HG02678 (cell line): Measurements from ENCODE around the gene NGEF.

Source experiments
- ATAC-seq: cut with Tn5 transposase; IDR thresholded peaks from one replicate; pipeline ENCODE4 v1.9.1; 2021; ENCODE audit warnings: mild to moderate bottlenecking, moderate library complexity; ENCODE audit not compliant: unreplicated experiment

Gene NGEF

GRCh38 chr2:233047206-233047605 lies 34.1 kb upstream of the NGEF start:
- ATAC-seq: no peak

GRCh38 chr2:233044974-233045605 lies 32.0 kb upstream of the NGEF start:
- ATAC-seq: no peak

DNA sequence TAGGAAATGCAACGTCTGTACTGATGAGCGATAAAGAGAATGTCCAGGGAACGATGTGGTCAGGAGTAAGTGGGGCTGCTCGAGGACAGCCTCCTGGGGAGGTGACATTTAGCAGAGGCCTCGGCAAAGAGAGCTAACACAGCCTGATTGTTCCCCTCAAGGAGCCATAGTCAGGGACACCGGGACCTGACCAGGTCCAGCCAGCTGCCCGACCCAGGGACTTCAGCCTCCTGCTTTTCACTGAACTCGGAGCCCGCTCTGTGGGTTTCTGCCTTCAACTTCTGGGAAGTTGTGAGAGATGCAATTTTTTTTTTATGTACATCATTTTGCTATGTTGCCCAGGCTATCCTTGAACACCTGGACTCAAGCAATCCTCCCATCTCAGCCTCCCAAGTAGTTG lies 29.5 kb upstream of the NGEF start:
- ATAC-seq: no peak

DNA sequence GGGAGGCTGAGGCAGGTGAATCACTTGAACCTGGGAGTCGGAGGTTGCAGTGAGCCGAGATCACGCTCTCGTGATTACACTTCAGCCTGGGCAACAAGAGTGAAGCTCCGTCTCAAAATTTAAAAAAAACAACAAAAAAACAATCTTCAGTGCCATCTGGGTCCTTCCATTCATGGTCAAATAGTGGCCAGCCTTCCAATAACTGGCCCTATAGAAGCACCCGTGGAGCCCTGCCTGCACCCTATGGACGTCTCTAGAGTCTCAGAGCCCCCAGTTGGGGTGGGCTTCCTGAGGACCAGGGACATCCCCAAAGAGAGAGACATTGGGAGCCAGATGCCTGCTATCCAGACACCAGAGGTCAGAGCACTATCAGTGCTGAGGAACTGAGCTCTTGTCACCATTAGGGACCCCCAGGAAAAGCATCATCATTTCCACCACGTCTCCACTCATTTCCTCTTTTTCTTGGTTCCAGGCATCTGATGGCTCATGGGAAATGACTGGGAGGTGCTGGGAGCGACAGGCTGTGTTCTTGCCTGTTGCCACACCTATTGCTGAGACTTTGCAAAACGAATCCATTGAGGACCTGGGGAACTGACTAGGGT lies 28.8 kb upstream of the NGEF start:
- ATAC-seq: no peak

DNA sequence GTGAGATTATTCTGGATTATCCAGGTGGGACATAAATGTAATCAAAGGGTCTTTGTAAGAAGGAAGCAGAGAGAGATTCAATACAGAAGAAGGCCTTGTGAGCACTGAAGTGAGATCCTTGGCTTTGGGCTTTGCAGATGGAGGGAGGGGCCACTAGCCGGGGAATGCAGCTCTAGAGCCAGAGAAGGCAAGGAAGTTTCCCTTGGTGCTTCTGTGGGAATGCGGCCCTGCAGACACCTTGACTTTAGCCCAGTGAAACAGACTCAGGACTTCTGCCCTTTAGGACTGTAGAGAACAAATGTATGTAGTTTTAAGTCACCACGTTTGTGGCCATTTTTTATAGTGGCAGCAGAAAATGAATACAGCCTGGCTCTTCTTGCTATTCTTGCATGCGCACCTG lies 27.5 kb upstream of the NGEF start:
- ATAC-seq: no peak

DNA sequence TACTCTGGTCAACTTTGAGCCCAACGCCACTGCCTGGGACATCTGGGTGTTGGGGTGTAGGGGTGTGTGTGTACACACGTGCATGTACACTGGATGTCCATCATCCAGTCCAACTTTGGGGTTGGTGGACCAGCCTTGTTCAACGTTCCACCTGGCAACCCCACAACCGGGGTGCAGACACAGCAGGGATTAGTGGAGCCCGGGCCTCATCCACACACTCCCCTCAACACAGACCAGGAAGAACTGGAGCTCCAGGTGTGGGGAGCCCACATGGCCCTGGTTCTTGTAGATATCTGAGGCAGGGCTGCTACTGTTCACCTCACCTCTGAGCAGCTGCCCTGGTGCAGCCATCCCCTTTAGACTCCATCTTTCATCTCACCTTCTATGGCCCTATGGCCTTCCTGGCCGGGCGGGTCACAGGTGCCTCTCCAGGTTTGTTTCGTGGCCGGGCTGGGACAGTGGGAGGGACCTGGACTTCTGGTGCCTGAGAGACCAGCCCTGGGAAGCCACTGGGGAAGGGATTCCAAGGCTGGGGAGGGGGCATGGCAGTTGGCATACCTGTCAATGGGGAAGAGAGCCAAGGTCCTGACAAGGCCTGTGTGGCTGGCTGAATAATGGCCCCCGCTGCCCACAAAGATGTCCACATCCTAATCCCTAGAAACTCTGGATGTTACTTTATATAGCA lies 26.9 kb upstream of the NGEF start:
- ATAC-seq: no peak

- ATAC-seq: no peak
These were observed 26.3 kb upstream of the NGEF start for GRCh38 chr2:233039212-233039845.

GRCh38 chr2:233037078-233037477 lies 24.0 kb upstream of the NGEF start:
- ATAC-seq: no peak

- no peak for ATAC-seq
These were observed 23.2 kb upstream of the NGEF start for GRCh38 chr2:233036162-233036838.

DNA sequence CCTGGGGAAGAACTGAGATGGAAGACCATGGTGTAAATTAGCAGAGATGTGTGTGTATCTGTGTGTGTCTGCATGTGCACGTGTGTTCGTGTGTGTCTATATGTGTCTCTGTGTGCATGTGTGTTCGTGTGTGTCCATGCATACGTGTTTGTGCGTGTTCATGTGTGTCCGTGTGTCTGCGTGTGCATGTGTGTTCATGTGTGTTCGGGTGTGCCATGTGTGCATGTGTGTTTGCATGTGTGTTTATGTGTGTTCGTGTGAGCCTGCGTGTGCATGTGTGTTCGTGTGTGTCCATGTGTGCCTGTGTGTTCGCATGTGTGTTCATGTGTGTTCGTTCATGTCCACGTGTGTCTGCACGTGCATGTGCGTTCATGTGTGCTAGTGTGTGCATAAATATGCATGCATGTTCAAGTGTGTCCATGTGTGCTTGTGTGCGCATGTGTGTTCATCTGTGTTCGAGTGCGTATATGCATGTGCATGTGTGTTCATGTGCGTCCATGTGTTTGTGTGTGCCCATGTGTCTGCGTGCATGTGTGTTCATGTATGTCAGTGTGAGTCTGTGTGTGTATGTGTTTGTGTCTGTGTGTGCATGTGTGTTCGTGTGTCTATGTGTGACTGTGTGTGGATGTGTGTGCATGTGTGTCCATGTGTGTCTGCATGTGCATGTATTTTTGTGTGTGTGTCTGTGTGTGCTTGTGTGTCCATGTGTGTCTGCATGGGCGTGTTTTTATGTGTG lies 22.5 kb upstream of the NGEF start:
- ATAC-seq: no peak

- ATAC-seq: no peak
These were observed 21.2 kb upstream of the NGEF start for GRCh38 chr2:233034091-233034882.

DNA sequence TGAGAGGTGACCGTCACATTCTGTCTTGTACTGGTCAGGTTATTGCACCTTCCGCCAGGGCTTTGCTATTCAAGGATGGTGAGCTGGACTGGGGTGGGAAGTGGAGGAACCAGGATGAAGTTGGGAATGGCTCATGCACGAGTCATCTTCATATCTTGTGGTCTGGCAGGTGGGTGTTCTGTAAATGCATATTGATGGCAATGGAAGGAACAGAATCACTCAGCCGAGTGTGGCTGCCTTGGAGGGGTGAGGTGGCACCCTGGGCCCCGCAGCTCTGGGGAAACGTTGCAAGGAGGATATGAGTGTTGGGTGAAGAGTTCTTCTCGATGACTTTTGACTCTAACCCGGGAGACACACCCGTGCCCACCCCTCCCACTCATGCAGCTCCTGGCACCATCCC lies 20.6 kb upstream of the NGEF start:
- ATAC-seq: no peak

- ATAC-seq: no peak
These were observed 19.7 kb upstream of the NGEF start, which contains the start of gene NEU2 for GRCh38 chr2:233032551-233033320. Gene NEU2 (plus strand): TSS chr2:233032672. CDS start chr2:233032672, 0 bp downstream.

- no peak for ATAC-seq
These were observed 18.8 kb upstream of the NGEF start for GRCh38 chr2:233031556-233032500.

- ATAC-seq: no peak
These were observed 16.3 kb upstream of the NGEF start for GRCh38 chr2:233029321-233029720.

DNA sequence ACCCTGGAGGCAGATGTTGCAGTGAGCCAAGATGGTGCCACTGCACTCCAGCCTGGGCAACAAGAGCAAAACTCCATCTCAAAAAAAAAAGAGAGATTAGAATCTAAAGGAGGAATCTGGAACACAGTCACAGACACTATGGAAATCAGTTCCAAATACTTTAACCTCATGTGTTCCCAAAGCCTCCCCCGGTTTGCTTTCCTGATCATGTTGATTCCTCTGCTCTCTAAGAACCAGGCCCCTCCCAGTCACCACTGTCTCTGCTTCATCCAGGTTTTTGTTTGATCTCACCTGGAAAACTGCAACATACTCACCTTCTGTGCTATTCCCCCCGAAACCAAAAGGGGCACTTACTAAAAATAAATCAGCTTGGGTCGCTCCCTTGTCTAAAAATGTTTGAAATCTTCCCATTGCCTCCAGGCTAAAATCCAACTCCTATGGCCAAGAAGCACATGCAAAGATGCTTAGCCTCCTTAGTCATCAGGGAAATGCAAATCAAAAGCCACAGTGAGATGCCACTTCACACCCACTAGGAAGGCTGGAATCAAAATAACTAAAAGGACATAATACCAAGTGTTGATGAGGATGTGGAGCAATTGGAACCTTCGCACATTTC lies 13.2 kb upstream of the NGEF start:
- no peak for ATAC-seq

DNA sequence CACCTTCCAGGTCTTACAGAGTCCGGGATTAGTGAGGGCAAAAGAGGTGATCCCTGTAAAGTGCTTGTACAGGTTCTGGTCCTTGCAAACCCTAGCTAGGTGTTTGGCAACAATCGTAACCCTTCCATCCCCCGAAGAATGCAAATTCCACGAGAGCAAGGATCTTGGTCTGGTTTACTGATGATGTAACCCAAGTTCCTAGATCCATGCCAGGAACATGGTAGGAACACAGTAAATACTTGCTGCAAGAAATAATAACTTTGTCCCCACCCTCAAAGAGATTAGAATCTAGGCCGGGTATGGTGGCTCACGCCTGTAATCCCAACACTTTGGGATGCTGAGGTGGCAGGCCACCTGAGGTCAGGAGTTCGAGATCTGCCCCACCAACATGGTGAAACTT lies 12.7 kb upstream of the NGEF start:
- no peak for ATAC-seq
